ENCODE results near the gene NEBL. TPM values are rescaled to one million over a fixed set of nuclear protein-coding genes. Genes with fewer than 3 reads are reported as not detected.

NEBL gene
- polyA plus RNA-seq, 1 experiment, result not detected

DNA sequence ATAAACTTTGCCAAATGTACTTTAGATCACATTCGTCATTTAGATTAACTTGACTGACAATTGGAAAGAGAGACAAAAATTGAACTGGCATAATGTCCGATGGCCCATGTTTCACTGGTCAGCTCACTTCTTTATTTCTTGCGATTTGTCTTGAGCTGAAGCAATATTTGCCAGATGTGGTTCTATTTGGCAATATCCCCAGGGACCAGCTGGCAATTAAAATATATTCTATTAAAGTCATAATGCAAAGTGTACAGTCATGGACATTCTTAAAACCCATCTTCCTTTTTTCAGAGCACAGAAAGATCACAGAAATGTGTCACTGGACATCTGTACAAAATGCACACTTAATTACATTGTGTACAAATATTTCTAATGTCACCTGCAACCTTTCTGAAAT, 26.3 kb downstream of the NEBL start:
- Histone ChIP-seq H3K36me3 (ENCODE audit: control insufficient read depth, insufficient read depth, low read length) (no peaks in the 10 kb centered on the region), H3K27me3 (ENCODE audit: control insufficient read depth, insufficient read depth, low read length) (no peaks in the 10 kb centered on the region), H3K4me3 (ENCODE audit: low read depth, low read length) (no peak overlapping the region)
- ChIA-PET POLR2A (no interaction called here), CTCF (no interaction called here)
- TF ChIP-seq, protein P1, sequence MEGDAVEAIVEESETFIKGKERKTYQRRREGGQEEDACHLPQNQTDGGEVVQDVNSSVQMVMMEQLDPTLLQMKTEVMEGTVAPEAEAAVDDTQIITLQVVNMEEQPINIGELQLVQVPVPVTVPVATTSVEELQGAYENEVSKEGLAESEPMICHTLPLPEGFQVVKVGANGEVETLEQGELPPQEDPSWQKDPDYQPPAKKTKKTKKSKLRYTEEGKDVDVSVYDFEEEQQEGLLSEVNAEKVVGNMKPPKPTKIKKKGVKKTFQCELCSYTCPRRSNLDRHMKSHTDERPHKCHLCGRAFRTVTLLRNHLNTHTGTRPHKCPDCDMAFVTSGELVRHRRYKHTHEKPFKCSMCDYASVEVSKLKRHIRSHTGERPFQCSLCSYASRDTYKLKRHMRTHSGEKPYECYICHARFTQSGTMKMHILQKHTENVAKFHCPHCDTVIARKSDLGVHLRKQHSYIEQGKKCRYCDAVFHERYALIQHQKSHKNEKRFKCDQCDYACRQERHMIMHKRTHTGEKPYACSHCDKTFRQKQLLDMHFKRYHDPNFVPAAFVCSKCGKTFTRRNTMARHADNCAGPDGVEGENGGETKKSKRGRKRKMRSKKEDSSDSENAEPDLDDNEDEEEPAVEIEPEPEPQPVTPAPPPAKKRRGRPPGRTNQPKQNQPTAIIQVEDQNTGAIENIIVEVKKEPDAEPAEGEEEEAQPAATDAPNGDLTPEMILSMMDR (IDR thresholded peaks at IDR 0.05; ENCODE audit: insufficient read depth, low read depth, low read length), result no peak
- DNase-seq (ENCODE audit: low read depth), result no peak

DNA sequence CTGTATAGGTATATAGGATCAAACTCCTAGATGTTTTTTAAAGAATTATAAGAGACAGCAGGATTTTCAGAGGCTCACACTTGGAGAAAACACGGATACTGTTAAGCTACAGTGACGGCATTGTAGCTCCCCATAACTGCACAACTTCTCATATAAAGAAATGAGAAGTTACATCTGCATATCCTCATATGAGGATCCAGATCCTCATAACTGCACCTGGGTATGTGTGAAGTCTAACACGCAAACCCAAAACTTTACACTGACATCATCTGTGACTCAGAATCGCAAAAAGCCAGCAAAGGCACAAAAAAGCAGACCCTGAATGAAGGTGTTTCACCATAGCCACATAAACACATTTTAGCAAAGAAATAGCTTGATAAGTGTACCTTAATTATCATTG, 34.1 kb downstream of the NEBL start:
- POLR2A ChIA-PET, result no interaction called here
- TF ChIP-seq, protein P1 (IDR thresholded peaks at IDR 0.05; ENCODE audit: insufficient read depth, low read depth, low read length), result no peak
- no peak for DNase-seq (ENCODE audit: low read depth)

DNA sequence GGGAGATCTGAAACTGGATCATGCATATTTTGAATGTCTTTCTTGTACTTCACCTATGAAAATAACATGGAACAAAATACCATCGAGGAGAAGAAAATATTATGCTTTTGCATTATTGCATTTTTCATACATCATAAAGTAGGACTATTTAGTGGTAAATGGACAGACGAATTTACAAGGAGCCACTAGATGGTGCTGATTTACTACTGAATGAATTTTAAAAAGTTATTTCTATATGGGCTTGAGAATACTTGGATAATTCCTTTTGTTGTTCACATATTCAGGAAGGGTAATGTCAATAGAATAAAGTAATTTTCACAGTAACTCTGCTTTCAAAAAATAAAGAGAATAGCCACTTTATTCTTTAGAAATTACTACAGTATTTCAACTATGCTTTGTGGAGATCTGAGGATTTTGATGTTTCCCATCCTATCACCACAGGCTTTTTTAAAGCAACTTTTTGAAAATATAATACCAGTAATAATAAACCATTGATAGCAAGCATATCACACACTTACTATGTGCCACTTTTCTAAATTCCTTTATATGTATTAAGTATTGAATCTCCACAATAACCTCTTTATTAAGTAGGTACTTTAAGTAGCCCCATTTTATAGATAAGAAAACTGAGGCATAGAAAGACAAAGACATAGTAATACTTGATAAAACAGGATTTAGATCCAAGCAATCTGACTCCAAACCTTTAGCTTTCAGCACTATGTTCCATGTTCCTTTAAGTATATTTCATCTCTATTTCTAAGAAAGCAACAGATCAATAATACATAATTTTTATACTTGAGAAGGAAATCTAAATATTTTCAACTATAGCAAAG, 38.6 kb downstream of the NEBL start:
- H3K4me3 ChIP-seq (ENCODE audit: low read depth, low read length), result no peak overlapping the region
- no peak for DNase-seq (ENCODE audit: low read depth)
- H3K27me3 ChIP-seq (ENCODE audit: control insufficient read depth, insufficient read depth, low read length), result no peaks in the 10 kb centered on the region
- H3K36me3 ChIP-seq (ENCODE audit: control insufficient read depth, insufficient read depth, low read length), result no peaks in the 10 kb centered on the region
- TF ChIP-seq, protein P1 (IDR thresholded peaks at IDR 0.05; ENCODE audit: insufficient read depth, low read depth, low read length), result peak; percentile 39
- POLR2A ChIA-PET, result no interaction called here
- CTCF ChIA-PET, result no interaction called here

More for the DNA sequence above, 34.1 kb downstream of the NEBL start:
- H3K4me3 ChIP-seq (ENCODE audit: low read depth, low read length), result no peak overlapping the region
- H3K36me3 ChIP-seq (ENCODE audit: control insufficient read depth, insufficient read depth, low read length), result no peaks in the 10 kb centered on the region
- no peaks in the 10 kb centered on the region for H3K27me3 ChIP-seq (ENCODE audit: control insufficient read depth, insufficient read depth, low read length)
- CTCF ChIA-PET, result interaction anchor here (0.5 to 1.0 kb wide), 2 partner anchors 9 to 1868 kb away, joined by 3 to 5 read pairs; no protein-coding TSS in a partner anchor

DNA sequence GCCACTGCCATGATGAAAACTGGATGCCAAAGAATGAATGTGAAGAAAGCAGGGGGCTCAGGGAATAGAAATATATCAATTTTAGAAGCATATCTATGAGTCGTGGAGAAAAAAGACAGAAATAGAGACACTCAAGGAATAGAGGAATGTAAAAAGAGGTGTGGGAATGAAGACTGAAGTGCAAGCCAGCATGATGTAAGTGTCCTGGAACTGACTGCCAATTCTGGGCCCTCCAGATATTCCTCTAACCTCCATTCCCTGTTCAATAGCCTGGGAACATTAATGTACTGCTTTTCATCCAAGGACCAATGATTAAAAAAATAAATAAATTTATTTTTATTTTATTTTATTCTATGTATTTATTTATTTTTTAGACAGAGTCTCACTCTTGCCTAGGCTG, 40.6 kb downstream of the NEBL start:
- TF ChIP-seq, protein P1 (IDR thresholded peaks at IDR 0.05; ENCODE audit: insufficient read depth, low read depth, low read length), result no peak
- no peak for DNase-seq (ENCODE audit: low read depth)
- H3K27me3 ChIP-seq (ENCODE audit: control insufficient read depth, insufficient read depth, low read length), result no peaks in the 10 kb centered on the region
- H3K36me3 ChIP-seq (ENCODE audit: control insufficient read depth, insufficient read depth, low read length), result no peaks in the 10 kb centered on the region
- CTCF ChIA-PET, result no interaction called here
- POLR2A ChIA-PET, result no interaction called here
- no peak overlapping the region for H3K4me3 ChIP-seq (ENCODE audit: low read depth, low read length)

DNA sequence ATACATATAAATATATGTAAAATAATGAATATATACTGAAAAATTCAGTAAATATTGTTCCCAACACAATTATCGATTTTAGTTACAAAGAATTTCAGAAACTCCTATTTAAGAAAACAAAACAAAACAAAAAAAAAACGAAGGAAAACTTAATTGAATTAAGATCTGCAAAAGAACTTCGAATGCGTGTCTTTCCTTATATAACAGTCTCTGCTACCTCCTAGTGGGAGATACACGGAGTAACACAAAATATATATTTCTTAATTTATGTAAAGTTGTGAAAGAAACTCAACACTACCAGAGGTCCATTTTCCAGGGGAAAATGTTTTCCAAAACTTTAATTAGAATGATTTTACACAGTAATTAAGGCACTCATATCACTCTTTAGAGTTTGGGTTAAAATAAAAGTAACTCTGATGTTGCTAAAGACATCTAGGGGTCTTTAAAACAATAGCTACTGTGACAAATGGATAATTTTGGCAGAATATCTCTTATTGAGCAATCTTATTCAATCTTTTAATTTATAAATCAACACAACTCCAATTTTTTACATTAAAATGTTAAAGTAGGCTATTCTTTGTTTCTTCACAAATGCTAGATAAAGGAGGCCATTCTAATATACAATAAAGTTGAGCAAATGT, 41.6 kb downstream of the NEBL start:
- ChIA-PET CTCF (interaction anchor here (0.7 to 1.6 kb wide), 2 partner anchors 9 to 1123 kb away, joined by 3 to 5 read pairs; no protein-coding TSS in a partner anchor), POLR2A (no interaction called here)
- DNase-seq (ENCODE audit: low read depth), result no peak
- Histone ChIP-seq H3K36me3 (ENCODE audit: control insufficient read depth, insufficient read depth, low read length) (no peaks in the 10 kb centered on the region), H3K4me3 (ENCODE audit: low read depth, low read length) (no peak overlapping the region), H3K27me3 (ENCODE audit: control insufficient read depth, insufficient read depth, low read length) (no peaks in the 10 kb centered on the region)
- TF ChIP-seq, protein P1 (IDR thresholded peaks at IDR 0.05; ENCODE audit: insufficient read depth, low read depth, low read length), result peak; percentile 17; the same call in 1 of the 2 replicates
